K562 (cell line): ENCODE measurements around the gene CCDC124. TPM values are rescaled to one million over a fixed set of nuclear protein-coding genes. Genes with fewer than 3 reads are reported as not detected.

Experiments
- ARID4B ChIP-seq: sonication (generic); formaldehyde crosslinking; IDR thresholded peaks from 2 replicates; pipeline ENCODE4 v1.8.0; 2022; ENCODE audit warnings: mild to moderate bottlenecking, missing genetic modification reagents
- CREM ChIP-seq: IDR thresholded peaks from 2 replicates; pipeline ENCODE4 v1.6.1; 2014; ENCODE audit warnings: antibody characterized with exemption, low read depth
- DEAF1 ChIP-seq: fragments of 450-650 bp; formaldehyde crosslinking; IDR thresholded peaks from 2 replicates; pipeline ENCODE4 v1.4.0; 2020; ENCODE audit warnings: mild to moderate bottlenecking, moderate library complexity
- E2F3 ChIP-seq: fragments of 250-450 bp; sonication (Bioruptor Pico); IDR thresholded peaks from 2 replicates; pipeline ENCODE4 v1.4.0; 2020; ENCODE audit warnings: mild to moderate bottlenecking
- FOXJ3 ChIP-seq: sonication (generic); formaldehyde crosslinking; IDR thresholded peaks from 2 replicates; pipeline ENCODE4 v1.4.0; 2020; ENCODE audit warnings: mild to moderate bottlenecking, missing genetic modification reagents
- FOXP1 ChIP-seq: sonication (generic); formaldehyde crosslinking; IDR thresholded peaks from 2 replicates; pipeline ENCODE4 v1.8.0; 2022; ENCODE audit warnings: mild to moderate bottlenecking, missing genetic modification reagents
- IRF2 ChIP-seq: sonication (generic); formaldehyde crosslinking; IDR thresholded peaks from 2 replicates; pipeline ENCODE4 v1.8.1; 2022; ENCODE audit warnings: mild to moderate bottlenecking, missing genetic modification reagents
- MYC ChIP-seq, 2 experiments: fragments of 250-450 bp in 1 of 2; sonication (Bioruptor Pico) in 1 of 2; IDR thresholded peaks; 2 replicates each; pipeline versions ENCODE4 v1.5.1 to v1.6.1; 2012 to 2021; ENCODE audit warnings: low read depth in 2 of 2, borderline replicate concordance in 1 of 2, improper control_type of control experiment in 1 of 2, low read length in 1 of 2, mild to moderate bottlenecking in 1 of 2, moderate library complexity in 1 of 2
- PHF8 ChIP-seq: fragments of 200-600 bp; sonication (generic); IDR thresholded peaks from 2 replicates; pipeline ENCODE4 v1.6.1; 2012; ENCODE audit warnings: mixed run types, mild to moderate bottlenecking, inconsistent platforms, low read length, moderate library complexity, borderline replicate concordance
- SMAD1 ChIP-seq: fragments of 150-350 bp; IDR thresholded peaks from 2 replicates; pipeline ENCODE4 v1.6.1; 2014; ENCODE audit warnings: low read length, low read depth; ENCODE audit not compliant: partially characterized antibody
- SREBF2 ChIP-seq: sonication (generic); formaldehyde crosslinking; IDR thresholded peaks from 2 replicates; pipeline ENCODE4 v1.4.0; 2020; ENCODE audit warnings: mild to moderate bottlenecking, missing genetic modification reagents
- SRSF1 ChIP-seq: fragments of 200-400 bp; formaldehyde crosslinking; IDR thresholded peaks from 2 replicates; pipeline ENCODE4 v1.6.1; 2017; ENCODE audit warnings: mild to moderate bottlenecking, low read depth, low read length, moderate library complexity
- VEZF1 ChIP-seq: fragments of 200-800 bp; sonication (Bioruptor generic); IDR thresholded peaks from 2 replicates; pipeline ENCODE4 v1.6.1; 2017; ENCODE audit warnings: missing genetic modification characterization, missing compliant biosample characterization
- XRCC3 ChIP-seq: fragments of 450-650 bp; IDR thresholded peaks from 2 replicates; pipeline ENCODE4 v1.6.1; 2017; ENCODE audit warnings: mild to moderate bottlenecking, moderate library complexity
- ZNF146 ChIP-seq: IDR thresholded peaks from one replicate; pipeline ENCODE4 v1.6.1; 2018; ENCODE audit warnings: missing compliant biosample characterization; ENCODE audit not compliant: unreplicated experiment
- ZNF175 ChIP-seq: fragments of 200-800 bp; sonication (Bioruptor generic); IDR thresholded peaks from 2 replicates; pipeline ENCODE4 v1.6.1; 2016; ENCODE audit warnings: low read depth, mild to moderate bottlenecking, missing genetic modification characterization, missing compliant biosample characterization
- ZNF184 ChIP-seq: sonication (generic); formaldehyde crosslinking; IDR thresholded peaks from 2 replicates; pipeline ENCODE4 v1.5.0; 2020; ENCODE audit warnings: missing genetic modification reagents
- ZNF586 ChIP-seq: fragments of 450-650 bp; formaldehyde crosslinking; conservative IDR thresholded peaks from 2 replicates; pipeline ENCODE4 v1.4.0; 2020; ENCODE audit warnings: mild to moderate bottlenecking, moderate library complexity
- ZNF707 ChIP-seq: fragments of 250-450 bp; sonication (Bioruptor Pico); conservative IDR thresholded peaks from 2 replicates; pipeline ENCODE4 v1.8.0; 2022; ENCODE audit warnings: inconsistent platforms, mild to moderate bottlenecking, moderate library complexity
- ZNF717 ChIP-seq: fragments of 250-450 bp; sonication (Bioruptor Pico); IDR thresholded peaks from 2 replicates; pipeline ENCODE4 v1.5.0; 2021
- polyA plus RNA-seq, 8 experiments: library from polyadenylated mRNA; depleted of rRNA in 4 of 8; stranded (reverse) in 5 of 8; unstranded in 3 of 8; fragments of >200 nt; fragmentation: Nextera tagmentation in 2 of 8; fragmentation: Illumina TruSeq in 1 of 8; extraction: Ambion mirVana in 2 of 8; extraction: Trizol in 1 of 8; gene quantifications; 2 replicates each; pipeline versions ENCODE4 v1.2.1 to v1.2.3, GENCODE V29; 2011 to 2014; ENCODE audit warnings: inconsistent platforms in 1 of 8, missing spikeins in 1 of 8
- total RNA-seq, 7 experiments: library from RNA; depleted of rRNA in 6 of 7; stranded (reverse); fragments of >200 nt in 6 of 7; fragmentation: Illumina TruSeq in 2 of 7; extraction: Trizol in 2 of 7; gene quantifications; 2 replicates each; pipeline versions ENCODE4 v1.2.1 to v1.2.3, GENCODE V29; 2011 to 2021; ENCODE audit warnings: low replicate concordance in 1 of 7

The CCDC124 gene
- total and polyA plus RNA-seq, 9 of the 15 experiments (the other 6 are each of a cell fraction or from before 2014, with no cell fraction given): 5.8 to 234 (median 40.1) TPM

GRCh38 chr19:17943274-17944221 is 10.7 kb downstream of the CCDC124 start (continued):
- TF ChIP-seq MYC (IDR thresholded peaks at IDR 0.05; ENCODE audit: low read depth, low read length) (peak; percentile 52; the same call in 1 of the 2 replicates), MYC (CRISPR knock-in tag; IDR thresholded peaks at IDR 0.05; ENCODE audit: borderline replicate concordance, low read depth) (no peak), PHF8 (no peak), ZNF707 (CRISPR knock-in tag) (no peak), ZNF717 (no peak), IRF2 (CRISPR knock-in tag) (no peak), DEAF1 (CRISPR knock-in tag) (no peak), ZNF146 (CRISPR knock-in tag) (no peak), SRSF1 (no peak), ZNF175 (CRISPR knock-in tag) (no peak), SREBF2 (CRISPR knock-in tag) (no peak), XRCC3 (no peak), FOXJ3 (CRISPR knock-in tag) (no peak), ZNF184 (CRISPR knock-in tag) (no peak), ARID4B (CRISPR knock-in tag) (no peak; the same call in none of the 2 replicates), VEZF1 (CRISPR knock-in tag) (peak; percentile 29; the same call in 1 of the 2 replicates), SMAD1 (no peak), CREM (0 out of 2 replicates have a peak, but pooled peaks have one; percentile 11), ZNF586 (CRISPR knock-in tag) (no peak), E2F3 (CRISPR knock-in tag) (0 out of 2 replicates have a peak, but pooled peaks have one; percentile 52), FOXP1 (CRISPR knock-in tag) (no peak)
